Nephron progenitor cell (in vitro differentiated cells): ENCODE data around the gene KDM4B.

ENCODE experiments used
- DNase-seq: peaks from one replicate; pipeline ENCODE4 v3.0.0; 2021
- H3K27ac Mint-ChIP-seq: 2 replicates; pipeline ENCODE4 v1.8.0; 2021; ENCODE audit warnings: mild to moderate bottlenecking, moderate library complexity, mixed read lengths
- H3K27me3 Mint-ChIP-seq: 2 replicates; pipeline ENCODE4 v1.8.0; 2021; ENCODE audit warnings: mild to moderate bottlenecking, low read depth, mixed read lengths; ENCODE audit not compliant: poor library complexity
- H3K36me3 Mint-ChIP-seq: 2 replicates; pipeline ENCODE4 v1.8.0; 2021; ENCODE audit warnings: low read depth, mixed read lengths
- H3K4me1 Mint-ChIP-seq: 2 replicates; pipeline ENCODE4 v1.8.0; 2021; ENCODE audit warnings: mixed read lengths
- H3K4me3 Mint-ChIP-seq: 2 replicates; pipeline ENCODE4 v1.8.0; 2021; ENCODE audit warnings: mild to moderate bottlenecking, moderate library complexity, mixed read lengths
- H3K9me3 Mint-ChIP-seq: 2 replicates; pipeline ENCODE4 v1.8.0; 2021; ENCODE audit warnings: mild to moderate bottlenecking, moderate library complexity, mixed read lengths
- TF ChIP-seq, protein P1 (sequence below): fragments of 200-600 bp; sonication (generic); IDR thresholded peaks from 2 replicates; pipeline ENCODE4 v1.5.0; 2021; ENCODE audit warnings: antibody characterized with exemption

Gene KDM4B

GRCh38 chr19:5106971-5107370 is 138.1 kb downstream of the KDM4B start:
- TF ChIP-seq, protein P1, sequence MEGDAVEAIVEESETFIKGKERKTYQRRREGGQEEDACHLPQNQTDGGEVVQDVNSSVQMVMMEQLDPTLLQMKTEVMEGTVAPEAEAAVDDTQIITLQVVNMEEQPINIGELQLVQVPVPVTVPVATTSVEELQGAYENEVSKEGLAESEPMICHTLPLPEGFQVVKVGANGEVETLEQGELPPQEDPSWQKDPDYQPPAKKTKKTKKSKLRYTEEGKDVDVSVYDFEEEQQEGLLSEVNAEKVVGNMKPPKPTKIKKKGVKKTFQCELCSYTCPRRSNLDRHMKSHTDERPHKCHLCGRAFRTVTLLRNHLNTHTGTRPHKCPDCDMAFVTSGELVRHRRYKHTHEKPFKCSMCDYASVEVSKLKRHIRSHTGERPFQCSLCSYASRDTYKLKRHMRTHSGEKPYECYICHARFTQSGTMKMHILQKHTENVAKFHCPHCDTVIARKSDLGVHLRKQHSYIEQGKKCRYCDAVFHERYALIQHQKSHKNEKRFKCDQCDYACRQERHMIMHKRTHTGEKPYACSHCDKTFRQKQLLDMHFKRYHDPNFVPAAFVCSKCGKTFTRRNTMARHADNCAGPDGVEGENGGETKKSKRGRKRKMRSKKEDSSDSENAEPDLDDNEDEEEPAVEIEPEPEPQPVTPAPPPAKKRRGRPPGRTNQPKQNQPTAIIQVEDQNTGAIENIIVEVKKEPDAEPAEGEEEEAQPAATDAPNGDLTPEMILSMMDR = no peak
- peaks cover 26% of the 10 kb centered on the region for H3K4me1 Mint-ChIP-seq
- H3K36me3 Mint-ChIP-seq = peaks cover 15% of the 10 kb centered on the region
- no peak overlapping the region for H3K4me3 Mint-ChIP-seq
- DNase-seq = no peak
- H3K27me3 Mint-ChIP-seq = no peaks in the 10 kb centered on the region
- H3K9me3 Mint-ChIP-seq = no peaks in the 10 kb centered on the region
- no peak overlapping the region for H3K27ac Mint-ChIP-seq

GRCh38 chr19:5107432-5108122 is 138.7 kb downstream of the KDM4B start:
- Mint-ChIP-seq H3K4me3 (no peak overlapping the region), H3K27me3 (no peaks in the 10 kb centered on the region), H3K9me3 (no peaks in the 10 kb centered on the region), H3K36me3 (peaks cover 18% of the 10 kb centered on the region), H3K4me1 (peaks cover 32% of the 10 kb centered on the region), H3K27ac (no peak overlapping the region)
- DNase-seq = no peak
- TF ChIP-seq, protein P1 = no peak

- peaks cover 38% of the 10 kb centered on the region for H3K4me1 Mint-ChIP-seq
These were observed 139.2 kb downstream of the KDM4B start for GRCh38 chr19:5108123-5108596.

GRCh38 chr19:5108866-5109265 is 140.0 kb downstream of the KDM4B start:
- TF ChIP-seq, protein P1 = no peak
- H3K27ac Mint-ChIP-seq = no peak overlapping the region
- DNase-seq = no peak
- peaks cover 39% of the 10 kb centered on the region for H3K4me1 Mint-ChIP-seq
- H3K4me3 Mint-ChIP-seq = no peak overlapping the region
- H3K27me3 Mint-ChIP-seq = no peaks in the 10 kb centered on the region
- H3K36me3 Mint-ChIP-seq = peaks cover 21% of the 10 kb centered on the region
- H3K9me3 Mint-ChIP-seq = no peaks in the 10 kb centered on the region

More at GRCh38 chr19:5108123-5108596, 139.2 kb downstream of the KDM4B start:
- TF ChIP-seq, protein P1 = no peak
- no peak for DNase-seq
- Mint-ChIP-seq H3K9me3 (no peaks in the 10 kb centered on the region), H3K36me3 (peaks cover 21% of the 10 kb centered on the region), H3K4me3 (no peak overlapping the region), H3K27me3 (no peaks in the 10 kb centered on the region), H3K27ac (no peak overlapping the region)

DNA sequence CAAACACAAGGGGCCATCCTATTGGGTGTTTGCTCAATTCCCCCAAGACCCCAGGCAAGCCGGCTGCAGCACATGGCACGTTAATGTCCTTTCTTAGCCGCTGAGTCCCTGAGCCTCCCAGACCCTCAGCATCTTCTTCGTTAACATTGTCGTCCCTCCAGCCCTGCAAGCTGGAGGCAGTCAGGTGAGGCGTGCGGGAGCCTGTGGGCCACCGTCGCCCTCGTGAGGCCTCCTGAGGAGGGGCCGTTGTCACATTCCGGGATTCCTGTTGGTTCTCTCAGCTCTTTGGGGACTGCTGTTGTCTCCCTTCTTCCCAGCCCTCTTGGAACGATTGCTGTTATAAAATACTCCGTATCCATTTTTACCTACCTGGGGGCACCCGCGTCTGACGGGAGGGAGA is 140.6 kb downstream of the KDM4B start:
- H3K9me3 Mint-ChIP-seq = no peaks in the 10 kb centered on the region
- H3K4me3 Mint-ChIP-seq = no peak overlapping the region
- TF ChIP-seq, protein P1 = no peak
- H3K27me3 Mint-ChIP-seq = no peaks in the 10 kb centered on the region
- H3K4me1 Mint-ChIP-seq = peaks cover 39% of the 10 kb centered on the region
- no peak for DNase-seq
- H3K36me3 Mint-ChIP-seq = peaks cover 21% of the 10 kb centered on the region
- H3K27ac Mint-ChIP-seq = no peak overlapping the region

DNA sequence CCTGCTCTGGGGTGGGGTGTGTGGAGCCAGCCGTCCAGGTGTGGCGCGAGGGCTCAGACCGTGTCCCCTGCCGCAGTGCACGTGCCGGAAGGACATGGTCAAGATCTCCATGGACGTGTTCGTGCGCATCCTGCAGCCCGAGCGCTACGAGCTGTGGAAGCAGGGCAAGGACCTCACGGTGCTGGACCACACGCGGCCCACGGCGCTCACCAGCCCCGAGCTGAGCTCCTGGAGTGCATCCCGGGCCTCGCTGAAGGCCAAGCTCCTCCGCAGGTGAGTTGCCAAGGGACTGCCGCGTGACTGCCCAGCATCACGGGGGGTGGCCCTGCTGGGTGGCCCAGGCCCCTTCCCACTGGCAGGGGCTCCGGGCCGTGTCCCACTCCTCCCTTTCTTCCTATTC is 141.6 kb downstream of the KDM4B start:
- H3K36me3 Mint-ChIP-seq = peaks cover 30% of the 10 kb centered on the region
- DNase-seq = no peak
- H3K4me1 Mint-ChIP-seq = peaks cover 39% of the 10 kb centered on the region
- H3K27ac Mint-ChIP-seq = no peak overlapping the region
- peaks cover 3% of the 10 kb centered on the region for H3K9me3 Mint-ChIP-seq
- TF ChIP-seq, protein P1 = no peak
- H3K4me3 Mint-ChIP-seq = no peak overlapping the region
- H3K27me3 Mint-ChIP-seq = no peaks in the 10 kb centered on the region
